Activated CD4-positive, CD25-positive, alpha-beta regulatory T cell treated with anti-CD3 and anti-CD28 coated beads, Interleukin-2, amount 50 U/mL, for 16 hours (primary cell): ENCODE data around the gene PEPD.

Source experiments
- DNase-seq: peaks from one replicate; pipeline ENCODE4 v3.0.0-alpha.2; 2020; ENCODE audit warnings: low read depth, low spot score

The PEPD gene

DNA sequence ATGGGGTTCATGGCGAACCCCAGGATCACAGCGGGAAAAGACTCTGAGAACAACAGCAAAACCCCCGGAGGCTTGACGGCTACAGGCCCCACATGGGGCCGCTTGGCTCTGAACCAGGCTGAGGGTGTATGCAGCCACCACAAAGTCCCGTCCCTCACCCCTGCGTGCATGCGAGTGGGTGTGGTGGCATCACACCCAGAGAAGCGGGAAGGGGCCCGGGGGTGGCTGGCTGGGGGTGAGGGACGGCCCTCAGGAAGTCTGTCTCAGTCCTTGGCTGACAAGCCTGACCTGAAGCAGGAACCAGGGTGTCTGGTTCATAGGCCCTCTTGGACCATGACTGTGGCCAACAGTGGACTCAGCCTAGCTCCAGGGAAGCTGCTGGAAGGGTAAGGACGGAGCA lies 113.9 kb downstream of the PEPD start:
- no peak for DNase-seq

- DNase-seq = no peak
Measured at GRCh38 chr19:33407140-33407551, 114.4 kb downstream of the PEPD start.

GRCh38 chr19:33406521-33407139 lies 115.0 kb downstream of the PEPD start:
- DNase-seq = peak; percentile 44

DNA sequence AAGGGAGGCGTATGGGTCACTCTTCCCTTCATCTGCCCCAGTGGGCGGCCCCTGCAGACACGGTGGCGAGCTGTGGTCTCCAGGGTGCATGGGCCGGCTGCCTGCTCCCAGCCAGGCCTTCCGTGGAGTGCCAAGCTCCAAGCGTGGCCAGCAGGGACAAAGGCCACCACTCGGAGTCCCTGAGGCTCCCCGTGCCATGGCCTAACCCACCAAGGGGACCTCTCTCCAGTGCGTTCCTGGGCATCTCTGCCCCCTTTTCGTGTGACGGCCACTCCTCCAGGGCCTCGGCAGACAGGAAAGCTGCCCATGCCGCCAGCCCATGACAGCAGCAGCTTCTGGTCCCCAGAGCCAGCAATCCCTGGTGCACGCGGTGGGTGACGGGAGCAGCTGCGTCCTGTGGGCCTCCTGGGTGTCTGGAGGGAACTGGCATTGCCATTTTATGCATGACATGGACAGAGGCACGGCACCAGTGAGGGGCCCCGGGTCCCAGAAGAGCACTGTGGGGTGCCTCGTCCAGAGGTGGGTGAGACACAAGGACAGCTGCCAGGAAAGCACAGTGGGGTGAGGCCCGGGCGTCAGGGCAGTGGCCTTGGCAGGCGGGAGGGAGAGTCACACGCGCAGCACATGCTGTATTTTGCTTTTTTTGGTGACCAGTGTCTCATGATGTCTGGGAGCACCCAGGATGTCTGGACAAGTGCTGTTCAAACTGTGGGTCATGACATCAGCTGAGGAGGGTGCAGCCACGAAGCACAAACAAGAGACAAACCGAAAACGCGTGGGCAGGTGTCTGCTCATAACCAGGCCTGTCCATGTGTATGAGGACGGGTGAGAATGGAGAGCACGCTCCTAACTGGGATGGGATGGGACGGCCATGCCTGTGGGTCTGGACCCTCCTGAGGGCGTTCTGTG lies 115.8 kb downstream of the PEPD start:
- no peak for DNase-seq

DNA sequence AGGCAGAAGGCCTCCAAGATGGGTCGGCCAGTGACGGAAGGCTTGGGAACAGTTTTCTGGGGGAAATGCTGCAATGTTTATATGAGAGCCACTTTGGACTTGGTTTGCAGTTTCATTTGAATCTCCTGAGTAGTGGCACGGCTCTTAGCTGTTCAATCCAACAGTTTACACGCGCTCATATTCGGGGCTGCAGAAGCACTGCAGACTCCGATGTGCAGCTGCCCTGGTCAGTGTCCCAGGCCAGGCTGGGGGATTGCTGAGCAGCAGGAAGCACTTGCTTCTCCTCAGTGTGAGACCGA lies 116.4 kb downstream of the PEPD start:
- no peak for DNase-seq

DNA sequence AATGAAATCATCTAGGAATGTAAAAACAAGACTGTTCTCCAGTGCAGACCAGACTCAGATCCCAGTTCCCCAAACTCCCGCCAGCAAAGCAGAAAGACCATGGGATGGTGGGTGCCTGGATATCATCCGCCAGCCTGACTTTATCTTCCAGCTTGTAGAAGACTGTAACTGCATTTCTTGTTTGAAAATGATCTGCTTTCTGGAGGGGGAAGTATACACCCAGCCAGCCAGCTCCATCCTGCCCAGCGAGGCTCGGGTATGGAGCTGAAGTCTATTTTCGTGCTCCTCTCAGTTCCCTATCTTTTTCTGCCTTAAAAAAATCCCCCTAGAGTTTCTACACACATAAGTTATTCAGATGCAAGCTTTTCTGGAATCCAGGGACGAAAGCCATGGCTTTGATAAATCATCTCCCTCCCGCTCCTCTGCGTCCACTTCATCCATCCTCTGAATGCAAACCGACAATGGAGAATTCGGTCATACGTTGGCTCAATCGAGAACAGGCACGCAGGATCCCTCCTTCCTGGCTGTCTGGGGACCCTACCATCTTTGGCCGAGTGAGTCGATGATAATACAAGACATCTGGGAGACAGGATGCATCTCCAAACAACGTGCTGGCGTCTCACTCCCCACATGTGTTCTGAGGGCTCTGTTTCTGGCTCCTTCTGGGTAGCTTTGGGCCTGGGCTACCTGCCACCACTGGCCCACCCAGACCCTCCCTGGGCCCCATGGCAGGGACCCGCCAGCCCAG lies 116.9 kb downstream of the PEPD start:
- DNase-seq = no peak

DNA sequence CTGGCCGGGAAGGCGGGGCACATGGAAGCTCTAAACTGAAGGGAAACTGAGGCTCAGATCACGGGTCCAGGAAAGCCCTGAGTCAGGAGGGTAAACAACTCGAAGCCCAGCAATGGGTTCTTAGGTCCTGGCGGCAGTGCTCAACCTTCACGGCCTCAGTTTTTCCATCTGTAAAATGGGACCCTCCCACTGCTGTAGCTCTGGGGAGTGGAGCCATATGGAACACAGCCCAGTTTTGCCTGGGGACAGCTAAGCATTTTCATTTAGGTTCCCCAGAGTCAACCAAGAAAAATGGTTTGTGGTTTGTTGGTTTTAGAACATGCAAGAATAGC lies 117.7 kb downstream of the PEPD start:
- no peak for DNase-seq

- no peak for DNase-seq
Measured at GRCh38 chr19:33403221-33403972, 118.2 kb downstream of the PEPD start.

- DNase-seq = no peak
Measured at GRCh38 chr19:33402421-33403220, 119.0 kb downstream of the PEPD start.

- DNase-seq = no peak
Measured at GRCh38 chr19:33401683-33402420, 119.7 kb downstream of the PEPD start.

DNA sequence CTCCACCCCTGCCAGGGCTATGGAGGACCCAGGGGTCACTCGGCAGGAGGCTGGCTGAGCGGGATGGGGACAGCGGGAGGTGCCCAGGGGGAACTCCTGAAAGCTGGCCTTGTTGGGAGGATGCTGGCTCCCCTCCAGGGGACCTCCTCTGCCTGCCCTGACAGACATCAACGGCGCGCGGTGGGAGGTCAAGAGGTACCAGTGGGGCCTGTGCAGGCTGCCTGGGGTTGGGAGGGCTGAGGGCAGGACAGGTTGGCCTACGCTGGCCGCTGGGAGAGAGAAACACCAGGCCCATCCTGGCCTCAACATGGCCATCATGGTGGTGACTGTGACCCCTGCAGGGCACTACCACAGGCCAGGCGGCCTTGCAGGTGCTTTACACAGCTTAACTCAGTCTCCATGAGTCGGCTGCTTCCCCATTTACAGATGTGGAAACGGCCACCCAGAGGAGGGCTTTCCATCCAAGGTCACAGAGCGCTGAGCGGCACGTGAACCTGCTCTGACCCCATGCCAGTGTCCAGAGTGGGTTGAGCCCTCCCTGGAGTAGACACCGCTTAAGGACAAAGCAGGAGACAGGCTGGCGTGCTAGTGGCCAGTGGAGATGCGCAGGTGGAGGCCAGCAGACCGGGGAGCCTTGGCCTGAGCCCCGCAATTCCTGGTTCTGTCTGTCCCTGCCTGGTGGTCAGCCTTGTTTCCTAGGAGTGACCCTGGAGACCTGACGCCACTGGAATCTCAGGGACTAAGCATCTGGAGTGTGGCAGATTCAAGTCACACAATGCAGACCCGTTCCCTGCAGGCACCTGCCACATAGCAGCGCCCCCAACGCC lies 120.5 kb downstream of the PEPD start:
- DNase-seq = no peak

GRCh38 chr19:33399745-33400681 lies 121.6 kb downstream of the PEPD start:
- no peak for DNase-seq

DNA sequence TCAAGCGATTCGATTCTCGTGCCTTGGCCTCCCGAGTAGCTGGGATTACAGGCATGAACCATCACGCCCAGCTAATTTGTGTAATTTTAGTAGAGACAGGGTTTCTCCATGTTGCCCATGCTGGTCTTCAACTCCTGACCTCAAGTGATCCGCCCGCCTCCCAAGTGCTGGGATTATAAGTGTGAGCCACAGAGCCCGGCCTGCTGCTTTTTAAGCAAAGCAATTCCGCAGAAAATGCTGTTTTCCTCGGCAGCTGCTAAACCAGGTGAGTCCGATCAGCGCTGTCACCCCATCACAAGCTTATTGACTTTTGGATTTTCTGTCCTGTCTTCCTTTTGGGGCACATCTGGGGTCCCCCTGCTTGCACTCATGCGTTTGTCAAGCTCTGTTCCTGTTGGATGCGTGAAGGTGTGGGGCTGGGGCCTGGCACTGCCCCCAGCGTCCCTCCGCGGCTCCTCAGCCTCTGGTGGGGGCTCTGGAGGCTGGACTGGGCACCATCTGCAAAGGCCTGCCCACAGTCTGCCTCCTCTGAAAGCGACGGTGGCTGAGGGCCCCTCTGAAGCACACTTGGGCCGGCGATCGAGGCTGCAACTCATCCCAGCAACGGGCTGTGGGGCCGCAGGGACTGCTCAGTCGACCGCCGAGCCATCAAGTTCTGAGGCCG lies 122.4 kb downstream of the PEPD start:
- DNase-seq = no peak

DNA sequence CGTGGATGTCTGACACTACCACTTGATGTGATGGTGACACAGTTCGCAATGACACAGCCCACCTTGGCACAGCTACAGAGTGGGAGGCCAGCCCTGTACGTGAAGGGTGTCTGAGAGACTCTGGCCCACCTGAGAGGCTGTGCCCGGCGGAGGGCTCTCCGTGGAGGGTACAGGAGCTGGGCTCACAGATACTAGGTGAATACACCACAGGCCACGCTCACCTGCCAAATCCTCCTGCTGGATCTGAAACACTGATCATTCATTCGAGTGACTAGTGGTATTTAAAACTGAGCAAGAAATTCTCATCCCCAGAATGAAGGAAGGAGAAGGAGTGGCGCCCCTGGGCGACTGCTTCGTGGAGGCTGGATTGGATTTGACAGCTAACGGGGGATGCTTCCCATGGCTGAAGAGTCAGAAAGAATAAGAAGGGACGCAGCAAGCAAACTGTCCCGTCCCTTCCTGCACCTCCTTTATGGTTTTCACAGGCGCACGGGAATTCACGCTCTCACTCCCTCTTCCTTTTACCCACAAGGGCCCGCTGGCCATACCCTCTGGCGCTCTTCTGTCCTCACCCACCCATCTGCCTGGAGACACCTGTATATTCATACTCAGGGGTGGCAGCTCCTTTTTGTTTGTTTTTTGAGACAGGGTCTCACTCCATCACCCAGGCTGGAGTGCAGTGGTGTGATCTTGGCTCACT lies 123.1 kb downstream of the PEPD start:
- DNase-seq = no peak

DNA sequence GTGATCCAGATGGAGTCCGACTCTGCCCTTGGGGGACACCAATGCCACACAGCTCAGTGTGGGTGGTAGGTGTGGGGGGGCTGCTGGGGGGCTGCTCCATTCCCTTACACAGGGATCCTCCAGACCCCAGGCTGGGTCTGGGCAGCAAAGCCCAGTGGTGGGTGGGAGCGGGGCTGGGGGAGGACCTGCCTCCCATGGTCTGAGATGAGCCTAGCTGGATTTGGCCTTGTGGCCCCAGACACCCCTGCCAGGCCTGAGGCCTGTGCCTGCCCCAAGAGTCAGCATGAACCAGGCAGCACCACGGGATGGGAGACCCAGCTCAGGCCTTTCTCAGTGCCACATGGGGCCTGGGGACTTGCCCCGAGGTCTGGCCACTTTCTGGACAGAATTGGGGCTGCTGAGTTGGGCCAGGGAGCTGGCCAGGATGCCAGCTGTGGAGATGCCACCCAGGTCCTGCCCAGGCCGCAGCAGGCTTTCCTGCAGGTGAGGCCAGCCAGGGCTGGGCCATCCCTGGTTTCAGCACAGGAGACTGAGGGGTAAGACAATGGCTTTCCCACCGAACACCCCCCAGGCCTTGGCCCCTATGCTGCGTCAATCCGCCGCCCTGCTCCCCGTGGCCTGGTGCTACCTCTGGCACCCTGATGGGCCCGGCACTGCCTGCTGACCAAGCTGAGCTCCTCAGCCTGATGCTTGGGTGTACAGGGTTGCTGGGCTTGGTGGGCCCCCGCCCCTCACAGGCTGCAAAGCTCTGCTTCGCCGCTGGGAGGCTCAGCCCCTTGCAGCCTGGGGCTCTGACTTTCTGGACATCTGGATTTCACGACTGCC lies 123.8 kb downstream of the PEPD start:
- DNase-seq = no peak
